NCI-H146 treated with DMSO at 0.1 percent for 48 hours (cell line): Measurements from ENCODE around the gene ABCA8.

Source experiments
- DNase-seq: peaks from one replicate; lab custom pipeline; 2025; ENCODE audit not compliant: unreplicated experiment; lab: John Stamatoyannopoulos, UW

The ABCA8 gene

DNA sequence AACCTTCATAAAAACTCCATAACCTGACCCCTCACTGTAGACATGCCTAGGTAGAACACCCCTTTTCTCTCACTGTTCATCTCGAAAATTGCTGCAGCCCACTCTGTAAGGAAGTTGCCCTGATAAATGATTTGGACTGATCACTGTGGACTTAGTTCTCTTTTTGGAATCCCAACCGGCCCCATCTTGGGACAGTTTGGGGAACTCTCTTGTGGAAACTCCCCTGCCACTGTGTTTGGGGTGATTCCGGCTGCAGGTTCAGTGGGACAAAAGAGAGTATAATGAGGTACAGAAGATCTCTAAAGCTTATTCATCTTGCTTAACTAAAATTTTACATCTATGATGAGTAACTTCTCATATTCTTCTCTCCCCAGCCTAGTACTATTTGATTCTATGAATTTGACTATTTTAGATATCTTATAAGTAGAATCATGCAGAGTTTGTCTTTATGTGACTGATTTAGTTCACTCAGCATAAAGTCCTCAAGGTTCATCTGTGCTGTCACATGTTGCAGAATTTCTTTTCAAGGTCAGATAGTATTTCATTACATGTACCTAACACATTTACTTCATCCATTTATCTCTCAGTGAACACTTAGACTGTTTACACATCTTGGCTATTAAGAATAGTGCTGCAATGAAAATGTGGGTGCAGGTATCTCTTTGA, 84.9 kb downstream of the ABCA8 start:
- DNase-seq: no peak

DNA sequence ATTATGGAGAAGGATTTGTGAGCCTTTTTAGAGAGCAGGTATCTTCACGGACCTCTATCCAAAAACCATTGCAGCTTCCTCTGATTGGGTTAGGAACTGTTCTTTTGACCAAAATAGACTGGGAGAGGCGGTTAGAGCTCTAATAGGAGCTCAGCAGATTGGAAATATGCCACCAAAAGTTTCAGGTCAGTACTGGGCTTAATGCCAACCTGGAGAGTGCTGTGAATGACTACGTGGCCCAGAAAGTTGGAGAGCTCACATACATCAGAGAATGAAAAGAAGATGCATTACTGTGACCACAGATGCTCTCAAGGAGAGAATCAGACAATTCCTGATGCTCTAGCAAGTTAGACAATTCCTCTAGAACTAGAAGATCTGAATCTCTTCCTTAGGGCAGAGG, 86.5 kb downstream of the ABCA8 start:
- no peak for DNase-seq

DNA sequence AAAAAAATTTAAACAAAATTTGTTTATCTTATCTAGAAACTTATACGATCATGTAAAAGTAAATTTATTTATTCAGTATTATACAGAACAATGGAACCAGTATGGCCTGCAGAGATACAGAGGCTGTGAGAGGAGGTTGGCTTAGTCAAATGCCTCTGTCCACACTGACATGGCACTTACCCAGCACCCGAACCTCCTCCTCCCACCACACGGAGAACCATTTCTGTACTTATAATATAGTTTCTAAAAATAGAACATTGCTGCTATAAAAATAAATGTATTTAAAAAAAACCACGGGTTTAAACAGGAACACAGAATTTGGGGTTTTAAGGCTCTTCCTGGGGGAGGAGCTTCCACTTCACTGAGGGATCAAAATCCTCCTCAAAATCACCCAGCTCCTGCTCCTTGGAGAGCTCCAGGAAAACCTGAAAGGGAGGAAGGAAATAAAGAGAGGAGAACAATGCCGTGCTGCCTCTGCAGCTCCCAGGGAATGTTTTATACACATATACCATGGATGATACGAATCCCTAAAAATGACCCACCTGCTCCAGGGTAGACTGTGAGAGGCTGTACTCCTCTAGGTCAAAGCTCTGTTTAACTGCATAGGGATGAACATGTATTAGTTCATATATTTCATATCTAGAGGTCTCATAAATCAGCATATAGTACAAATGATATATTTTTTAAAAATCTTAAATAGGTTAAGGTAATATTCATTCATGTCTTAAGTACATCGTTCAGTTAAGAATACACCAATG, 87.3 kb downstream of the ABCA8 start:
- DNase-seq: no peak

DNA sequence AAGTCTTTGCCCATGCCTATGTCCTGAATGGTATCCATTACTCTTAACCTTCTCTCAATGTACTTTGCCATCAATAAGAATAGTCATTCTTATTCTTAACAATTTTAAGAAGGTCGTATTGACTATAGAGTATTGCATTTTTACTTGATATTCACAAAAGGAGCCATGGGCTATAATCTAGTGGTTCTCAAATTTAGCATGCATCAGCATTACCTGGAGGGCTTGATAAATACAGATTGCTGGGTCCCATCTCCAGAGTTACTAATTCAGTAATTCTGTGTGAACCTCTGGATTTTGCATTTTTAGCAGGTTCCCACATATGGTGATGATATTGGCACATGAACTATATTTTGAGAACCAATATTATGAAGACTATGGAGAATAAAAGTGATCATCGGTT, 89.6 kb downstream of the ABCA8 start:
- no peak for DNase-seq

DNA sequence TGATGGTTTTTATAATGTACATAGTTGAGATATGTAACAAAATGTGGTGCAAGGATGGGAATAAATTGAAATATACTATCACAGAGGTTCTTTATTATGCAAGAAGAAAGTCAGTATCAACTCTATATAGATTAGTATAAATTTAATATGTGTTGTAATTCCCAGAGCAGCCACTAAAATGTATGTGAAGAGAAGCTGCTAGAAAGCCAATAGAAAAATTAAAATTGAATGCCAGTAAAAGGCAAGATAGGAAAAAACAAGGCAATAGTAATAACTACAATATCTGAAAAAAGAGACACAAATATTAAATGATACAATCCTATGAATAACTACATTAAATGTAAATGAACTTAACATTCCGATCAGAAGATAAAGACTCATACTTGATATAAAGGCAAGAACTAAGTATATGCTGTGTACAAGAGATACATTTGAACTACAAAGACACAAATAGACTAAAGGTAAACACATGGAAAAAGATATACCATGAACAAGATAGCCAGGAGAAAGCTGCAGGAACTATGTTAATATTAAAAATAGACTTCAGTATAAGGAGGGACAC, 92.0 kb downstream of the ABCA8 start:
- no peak for DNase-seq

DNA sequence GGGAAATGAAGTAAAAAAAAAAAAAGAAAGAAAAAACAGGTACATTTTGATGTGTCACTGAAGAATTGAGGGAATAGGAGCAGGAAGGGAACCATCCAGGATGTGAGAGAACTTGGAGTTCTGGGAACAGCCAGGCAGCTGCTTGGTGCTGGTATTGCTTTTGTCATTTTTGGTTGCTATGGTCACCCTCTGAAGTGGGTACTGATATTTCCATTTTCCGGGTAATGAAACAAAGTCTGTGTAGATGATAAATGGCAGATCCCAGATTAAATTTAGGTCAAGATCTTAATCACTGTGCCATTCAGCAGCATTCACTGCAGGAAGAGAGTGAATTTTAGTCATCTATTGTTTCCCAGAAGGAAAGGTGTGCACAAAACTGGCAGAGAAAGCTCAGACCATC, 93.6 kb downstream of the ABCA8 start:
- DNase-seq: no peak

DNA sequence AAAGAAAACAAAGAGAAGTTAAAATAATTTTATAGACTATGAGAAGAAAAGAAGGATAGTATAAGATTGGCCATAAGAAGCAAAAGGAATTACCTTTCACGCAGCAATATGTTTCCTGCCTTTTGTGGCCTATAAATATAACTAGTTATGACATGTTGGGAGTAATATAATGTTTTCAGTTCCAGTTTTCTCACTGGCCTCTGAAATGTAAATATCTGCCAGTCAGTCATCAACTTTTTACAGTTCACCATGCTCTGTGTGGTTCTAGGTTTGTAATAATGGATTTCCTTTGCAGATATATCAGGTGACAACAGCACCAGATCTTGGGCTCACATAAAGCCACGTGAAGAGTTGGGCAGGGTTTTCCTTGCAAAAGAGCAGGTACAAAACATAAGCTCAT, 94.3 kb downstream of the ABCA8 start:
- DNase-seq: no peak

DNA sequence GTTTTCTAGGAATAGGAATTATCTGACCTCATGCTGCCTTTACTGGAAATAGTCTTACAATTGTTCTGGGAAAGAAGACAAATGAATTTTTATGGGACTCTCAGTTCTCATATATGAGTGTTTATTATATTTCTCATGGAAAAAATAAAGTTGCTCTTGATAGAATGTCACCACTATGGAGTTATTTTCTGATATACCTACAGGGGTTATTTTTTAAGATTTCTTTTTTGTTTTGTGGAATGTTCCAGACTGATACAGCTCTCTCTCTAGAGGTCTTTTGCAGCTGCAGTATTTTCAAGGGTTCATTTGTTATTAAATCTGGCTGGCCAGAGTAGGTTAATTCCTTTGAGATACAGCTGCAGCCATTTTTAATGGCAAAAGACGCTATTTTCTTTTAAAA, 100.7 kb downstream of the ABCA8 start:
- DNase-seq: no peak

DNA sequence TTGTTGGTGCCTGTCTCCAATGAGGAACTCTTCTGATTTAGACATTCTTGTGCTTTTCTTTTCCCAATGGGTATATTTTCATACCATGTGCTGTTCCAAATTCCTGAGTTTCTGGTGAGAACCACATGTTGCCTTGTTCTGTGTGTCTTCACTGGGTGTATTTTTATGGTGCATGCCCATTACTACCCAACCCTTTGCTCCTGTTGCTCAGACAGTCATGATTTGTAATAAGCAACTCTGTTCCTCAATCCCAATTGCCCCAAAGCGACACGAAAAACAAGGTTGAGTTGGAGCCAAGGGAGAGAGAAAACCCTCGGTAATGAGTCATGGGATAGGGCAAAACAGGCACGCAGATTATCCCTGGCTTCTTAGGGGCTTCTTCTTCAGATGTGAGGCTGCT, 101.8 kb downstream of the ABCA8 start:
- DNase-seq: no peak

DNA sequence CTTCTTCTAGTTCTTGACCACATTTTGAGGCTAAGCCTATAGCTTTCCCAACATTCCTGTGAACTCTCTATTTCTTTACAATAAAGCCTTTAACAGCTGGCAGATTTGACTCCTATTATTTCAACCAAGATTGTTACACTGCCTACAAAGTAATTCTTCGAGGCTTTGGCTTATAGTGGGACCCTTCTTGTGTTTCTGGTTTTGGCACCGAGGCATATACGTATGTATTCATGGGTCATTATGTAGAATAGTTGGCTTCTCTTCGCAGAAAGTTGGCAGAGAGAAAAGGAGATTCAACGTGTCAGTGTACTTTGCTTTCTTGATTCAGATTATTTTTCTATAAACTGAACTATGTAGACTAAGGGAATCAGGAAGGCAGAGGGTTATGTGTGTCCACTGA, 102.2 kb downstream of the ABCA8 start:
- no peak for DNase-seq

DNA sequence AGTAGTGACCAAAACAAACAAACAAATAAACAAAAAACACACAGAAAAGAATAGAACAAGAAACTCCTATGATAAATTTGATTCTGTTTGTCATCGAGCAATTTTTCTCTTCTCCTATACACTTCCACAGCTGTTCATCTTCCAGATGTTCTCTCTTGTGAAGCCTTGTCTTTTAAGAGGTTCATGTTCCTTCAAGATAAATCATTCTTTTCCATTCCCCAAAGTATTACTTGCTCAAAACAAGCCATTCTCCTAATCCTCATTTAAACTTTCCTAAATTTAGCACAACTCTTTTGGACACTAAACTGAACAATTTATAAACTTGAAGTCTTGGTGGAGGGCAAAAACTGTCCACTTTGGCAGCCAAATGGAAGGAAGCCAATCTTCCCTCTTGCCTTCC, 103.3 kb downstream of the ABCA8 start:
- no peak for DNase-seq

DNA sequence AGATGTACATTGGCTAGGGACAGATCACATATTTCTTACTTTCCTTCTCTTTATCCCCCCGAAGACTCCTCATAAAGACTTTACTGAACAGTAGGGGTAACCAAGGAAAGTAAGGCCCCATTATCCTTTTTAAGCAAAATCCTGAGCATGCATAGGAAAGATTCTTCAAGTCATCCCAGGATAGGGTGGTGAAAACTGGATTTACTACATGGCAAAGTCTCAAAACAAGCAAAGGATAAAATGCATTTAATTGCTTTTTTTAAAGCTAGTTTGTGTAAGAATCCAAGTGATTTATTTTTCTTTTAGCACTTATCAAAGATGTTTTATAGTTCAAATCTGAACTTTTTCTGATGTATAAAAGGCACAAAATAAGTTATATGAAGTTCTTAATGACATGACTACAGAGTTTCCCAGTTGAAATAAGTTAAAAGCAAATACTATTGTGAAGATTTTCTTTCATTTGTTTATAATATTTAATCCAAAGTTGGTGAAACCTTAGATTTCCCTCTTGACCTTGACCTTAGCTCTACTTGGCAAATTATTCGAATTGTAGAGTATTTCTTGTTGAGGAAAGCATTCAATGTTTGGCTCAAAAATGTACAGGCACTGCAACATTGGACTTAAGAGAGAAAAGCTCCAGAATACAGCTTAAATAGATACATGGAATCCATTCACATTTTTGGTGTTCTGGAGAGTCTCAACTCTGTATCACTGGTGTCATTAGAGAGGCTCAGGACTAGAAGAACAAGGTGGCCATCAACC, 104.3 kb downstream of the ABCA8 start:
- DNase-seq: no peak

DNA sequence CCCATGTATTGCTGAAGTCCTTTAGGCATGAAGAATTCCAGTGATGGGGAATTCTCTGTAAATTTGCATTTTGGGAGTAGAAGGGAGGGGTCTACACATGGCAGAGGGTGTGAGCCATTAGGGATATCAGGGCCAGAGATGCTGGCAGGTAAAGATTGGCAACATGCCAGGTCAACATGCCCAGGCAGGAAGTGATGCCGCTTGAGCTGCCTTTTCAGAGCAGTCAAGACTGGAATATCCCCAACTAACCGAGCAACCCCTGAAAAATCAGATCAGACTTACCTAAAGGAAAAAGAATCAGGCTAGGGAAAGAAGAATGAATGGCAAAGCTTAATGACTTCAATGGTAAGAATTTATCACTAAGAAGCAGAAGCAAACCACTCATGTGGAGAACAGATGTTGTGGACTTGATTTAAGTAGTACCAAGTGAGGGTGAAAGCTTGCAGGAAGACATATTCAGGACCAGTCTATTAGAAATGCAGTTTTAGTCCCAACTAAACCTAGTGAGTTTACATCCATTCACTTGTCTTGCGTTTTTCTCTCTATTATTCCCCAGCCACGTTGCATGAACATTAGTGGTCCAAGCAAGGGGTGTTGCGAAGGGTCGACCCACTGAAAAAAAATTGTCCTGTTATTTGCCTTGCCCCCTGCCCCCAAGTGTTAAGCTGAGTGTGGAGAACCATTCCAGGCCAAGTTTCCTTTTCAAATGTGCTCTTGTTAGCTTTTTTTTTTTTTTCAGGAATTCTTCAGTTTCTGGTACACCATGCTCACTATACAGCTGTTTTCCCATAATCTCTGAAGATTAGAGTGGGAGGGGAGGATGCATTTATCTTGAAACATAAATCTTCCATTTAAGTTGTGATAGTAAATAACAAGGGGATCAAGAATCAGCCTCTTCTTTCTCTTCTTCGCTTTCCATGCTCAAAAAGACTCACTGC, 105.2 kb downstream of the ABCA8 start:
- no peak for DNase-seq

DNA sequence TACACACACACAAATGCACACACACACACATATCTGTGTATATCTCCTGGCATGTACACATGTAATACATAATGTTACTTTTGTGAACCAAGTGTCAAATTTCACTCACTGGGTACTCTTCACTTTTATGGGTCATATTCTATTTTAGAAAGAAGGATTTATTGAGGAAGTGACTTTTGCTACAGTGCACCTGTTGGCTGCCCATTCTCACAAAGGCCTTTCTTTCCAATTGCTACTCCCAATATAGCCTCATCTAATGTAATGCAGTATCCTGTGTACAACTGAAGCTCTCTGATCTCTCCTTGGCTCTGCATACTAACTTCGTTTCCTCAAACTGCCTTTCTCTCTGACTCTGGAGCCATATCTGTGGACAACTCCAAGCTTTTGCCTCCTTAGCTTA, 107.5 kb downstream of the ABCA8 start:
- DNase-seq: no peak

DNA sequence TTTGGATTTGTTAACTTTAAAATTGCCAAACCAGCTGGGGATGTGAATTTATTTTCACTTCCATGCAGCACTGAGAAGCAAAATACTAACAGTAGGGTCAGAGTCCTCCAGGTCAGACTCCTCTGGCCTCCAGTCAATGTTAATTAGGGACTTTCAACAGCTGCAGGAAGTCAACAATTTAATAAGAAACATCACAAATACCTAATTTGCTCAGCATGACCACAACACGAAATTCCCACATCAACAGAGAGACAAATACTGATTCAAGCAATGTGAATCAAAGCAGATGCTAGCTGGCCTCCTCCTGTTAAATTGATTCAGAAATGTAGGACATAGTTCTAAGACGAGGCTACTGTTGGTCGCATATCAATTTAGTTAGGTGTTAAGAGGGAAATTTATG, 111.7 kb downstream of the ABCA8 start:
- no peak for DNase-seq

DNA sequence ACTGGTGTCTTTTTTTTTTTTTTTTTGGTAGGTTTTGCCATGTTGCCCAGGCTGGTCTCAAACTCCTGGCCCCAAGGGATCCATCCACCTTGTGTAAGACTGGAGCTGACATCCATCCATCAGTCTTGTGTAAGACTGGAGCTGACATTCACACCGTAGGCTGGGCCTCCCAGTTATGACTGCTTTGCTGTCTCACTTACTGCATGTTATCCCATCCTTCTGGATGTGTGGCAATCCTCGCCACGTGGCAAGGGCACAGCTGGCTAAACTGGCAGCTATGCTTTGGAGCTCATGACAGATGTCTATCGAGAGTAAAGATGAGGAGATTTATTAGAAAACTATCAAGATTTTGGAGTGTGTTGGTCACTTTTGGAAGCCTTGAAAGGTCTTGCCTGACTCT, 115.1 kb downstream of the ABCA8 start:
- DNase-seq: no peak

DNA sequence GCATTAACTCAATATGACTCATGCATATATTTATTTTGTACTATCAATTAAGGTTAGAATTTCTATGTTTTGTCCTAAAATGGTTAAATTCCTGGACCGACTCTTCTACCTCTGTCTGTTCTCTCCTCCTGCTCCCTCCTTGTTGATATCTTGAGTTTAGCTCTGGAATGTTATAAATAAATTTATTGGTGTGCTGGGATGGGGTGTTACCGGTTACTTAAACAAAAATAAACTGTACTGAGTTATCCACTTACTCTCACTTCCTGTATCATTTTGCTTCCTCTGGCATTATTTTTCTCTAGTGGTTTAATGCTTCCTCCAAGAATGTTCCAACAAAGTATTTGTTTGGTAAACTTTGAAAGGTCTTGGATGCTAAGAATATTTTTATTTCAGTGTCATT, 120.1 kb downstream of the ABCA8 start:
- no peak for DNase-seq

DNA sequence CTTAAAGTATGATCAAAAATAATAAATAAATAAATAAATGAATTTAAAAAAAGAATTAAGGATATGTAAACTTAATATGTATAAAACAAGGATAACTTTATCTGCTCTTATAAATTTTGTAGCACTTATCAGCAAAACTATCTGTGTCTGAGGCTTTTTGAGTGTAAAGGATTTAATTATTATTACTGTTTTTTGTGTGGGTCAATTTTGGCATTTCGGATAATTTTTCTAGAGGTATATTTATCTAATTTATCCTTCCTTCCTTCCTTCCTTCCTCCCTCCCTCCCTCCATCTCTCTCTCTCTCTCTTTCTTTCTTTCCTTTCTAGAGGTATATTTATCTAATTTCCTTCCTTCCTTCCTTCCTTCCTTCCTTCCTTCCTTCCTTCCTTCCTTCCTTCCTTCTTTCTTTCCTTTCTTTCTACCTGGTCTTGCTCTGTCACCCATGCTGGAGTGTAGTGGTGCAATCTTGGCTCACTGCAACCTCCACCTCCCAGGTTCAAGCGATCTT, 120.8 kb downstream of the ABCA8 start:
- no peak for DNase-seq

DNA sequence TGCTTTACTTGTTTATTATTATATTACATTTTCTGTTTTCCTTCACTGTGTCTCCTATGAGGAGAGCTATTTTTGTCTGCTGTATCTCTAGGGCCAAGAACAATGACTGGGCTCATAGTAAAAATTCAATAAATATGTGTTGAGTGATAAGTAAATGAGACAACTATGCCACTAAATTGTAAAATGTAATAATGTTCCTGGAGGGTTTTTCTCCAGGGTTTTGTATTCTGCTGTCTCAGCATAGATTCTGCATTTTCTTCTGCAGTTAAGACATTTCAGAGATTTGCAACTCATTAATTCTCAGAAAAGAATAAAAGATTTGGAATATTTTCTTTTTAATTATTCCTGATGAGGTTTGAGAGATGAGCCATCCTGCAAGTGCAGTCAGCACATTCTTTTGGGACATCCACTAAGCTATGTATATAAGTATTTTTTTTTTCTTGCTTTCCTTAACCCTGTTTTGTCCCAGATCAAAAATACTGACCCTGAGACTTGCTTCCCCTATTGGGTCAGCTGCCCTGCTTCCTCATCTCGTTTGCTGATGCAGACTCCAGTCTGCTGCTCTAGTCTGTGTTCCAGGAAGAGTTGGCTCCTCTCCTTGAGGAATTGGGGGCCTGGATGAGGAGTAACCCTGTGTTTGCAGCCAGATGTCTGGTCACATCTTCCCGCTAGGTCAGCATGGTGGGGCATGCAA, 122.9 kb downstream of the ABCA8 start:
- no peak for DNase-seq

DNA sequence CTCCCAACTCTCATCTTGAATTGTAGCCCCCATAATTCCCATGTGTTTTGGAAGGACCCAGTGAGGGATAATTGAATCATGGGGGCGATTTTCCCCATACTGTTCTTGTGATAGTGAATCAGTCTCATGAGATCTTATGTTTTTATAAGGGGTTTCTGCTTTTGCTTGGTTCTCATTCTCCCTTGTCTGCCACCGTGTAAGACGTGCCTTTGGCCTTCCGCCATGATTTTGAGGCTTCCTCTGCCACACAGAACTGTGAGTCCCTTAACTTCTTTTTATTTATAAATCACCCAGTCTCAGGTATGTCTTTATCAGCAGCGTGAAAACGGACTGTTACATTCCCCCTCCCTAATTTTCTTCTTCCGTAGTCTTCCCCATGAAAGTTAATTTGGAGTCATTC, 124.0 kb downstream of the ABCA8 start:
- no peak for DNase-seq
